Fibroblast of lung (primary cell): Measurements from ENCODE around the gene GRM8.

ENCODE experiments used
- CTCF ChIP-seq, 2 donors: IDR thresholded peaks in 1 of 2; conservative IDR thresholded peaks in 1 of 2; 1 replicate in 1 of 2; 2 replicates in 1 of 2; pipeline ENCODE4 v1.5.1; 2011 to 2012; ENCODE audit warnings: low read length in 2 of 2, control low read depth in 1 of 2, inconsistent platforms in 1 of 2, low read depth in 1 of 2, mild to moderate bottlenecking in 1 of 2
- EZH2 ChIP-seq: IDR thresholded peaks from 2 replicates; pipeline ENCODE4 v1.5.1; 2012; ENCODE audit warnings: low read length, control low read depth, mild to moderate bottlenecking; ENCODE audit errors: missing control alignments

GRCh38 chr7:127252778-127253280 lies at the start of gene GRM8:
- TF ChIP-seq CTCF (conservative IDR thresholded peaks at IDR 0.05 in 1 of 2, IDR thresholded peaks at IDR 0.05 in 1 of 2; ENCODE audit: low read depth in 1 of 2, low read length in 2 of 2) (no peak), EZH2 (no peak)
